Activated CD4-positive, alpha-beta T cell treated with anti-CD3 and anti-CD28 coated beads for 1 hour (primary cell): Measurements from ENCODE around the gene CFP.

ENCODE experiments used
- DNase-seq: peaks from one replicate; pipeline ENCODE4 v3.0.0-alpha.2; 2020

Gene CFP

GRCh38 chrX:47573341-47574075 is 56.2 kb downstream of the CFP start:
- no peak for DNase-seq
